HG02798 (cell line): Measurements from ENCODE around the gene TPCN1.

Source experiments
- ATAC-seq: cut with Tn5 transposase; IDR thresholded peaks from one replicate; pipeline ENCODE4 v1.9.1; 2021; ENCODE audit warnings: mild to moderate bottlenecking; ENCODE audit not compliant: unreplicated experiment, poor library complexity

The TPCN1 gene

DNA sequence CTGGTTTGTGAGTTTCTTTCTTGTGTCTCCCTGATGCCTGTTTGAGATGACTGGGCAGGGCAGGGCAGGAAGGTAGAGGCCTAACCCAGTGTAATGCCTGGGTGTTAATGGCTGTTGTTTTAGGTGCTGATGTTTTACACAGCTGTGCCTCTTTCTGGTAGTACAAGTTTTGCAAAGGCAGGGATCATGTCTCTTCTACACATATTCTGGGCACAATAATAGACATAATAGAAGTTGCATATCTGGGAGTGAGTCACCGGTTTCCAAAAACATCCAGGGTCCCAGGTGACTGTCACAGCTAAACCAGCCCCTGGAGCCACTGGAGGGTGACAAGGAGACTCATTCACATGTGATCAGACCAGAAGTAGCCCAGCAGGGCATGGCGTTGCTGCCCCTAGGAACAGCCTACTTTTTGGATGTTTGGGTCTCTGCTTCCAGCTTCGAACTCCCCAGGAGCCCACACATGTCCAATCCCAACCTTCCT, 18.1 kb downstream of the TPCN1 start:
- no peak for ATAC-seq

DNA sequence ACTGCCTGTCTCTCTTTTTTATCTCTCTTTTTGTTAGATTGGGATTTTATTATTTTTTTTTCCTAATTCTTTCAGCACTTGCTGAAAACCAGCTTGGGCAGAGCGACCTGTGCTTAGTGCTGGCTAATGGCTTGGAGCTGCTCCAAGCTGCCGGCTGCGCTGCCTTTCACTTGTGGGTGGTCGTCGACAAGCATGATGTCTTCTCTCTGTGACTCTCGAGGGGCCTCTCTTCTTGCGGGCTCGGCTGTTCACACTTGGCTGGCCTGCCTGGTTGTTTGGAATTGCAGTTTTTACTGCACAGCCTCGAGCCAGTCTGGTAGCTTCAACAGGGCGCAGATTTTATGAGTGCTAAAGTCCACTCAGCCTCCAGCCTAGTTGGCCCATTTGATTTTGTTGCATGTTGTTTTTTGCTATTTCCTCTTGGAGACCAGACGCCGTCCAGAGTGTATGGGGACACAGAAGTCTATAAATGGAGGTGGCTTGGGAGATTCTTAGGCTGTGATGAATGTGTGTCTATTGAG, 18.6 kb downstream of the TPCN1 start:
- no peak for ATAC-seq

DNA sequence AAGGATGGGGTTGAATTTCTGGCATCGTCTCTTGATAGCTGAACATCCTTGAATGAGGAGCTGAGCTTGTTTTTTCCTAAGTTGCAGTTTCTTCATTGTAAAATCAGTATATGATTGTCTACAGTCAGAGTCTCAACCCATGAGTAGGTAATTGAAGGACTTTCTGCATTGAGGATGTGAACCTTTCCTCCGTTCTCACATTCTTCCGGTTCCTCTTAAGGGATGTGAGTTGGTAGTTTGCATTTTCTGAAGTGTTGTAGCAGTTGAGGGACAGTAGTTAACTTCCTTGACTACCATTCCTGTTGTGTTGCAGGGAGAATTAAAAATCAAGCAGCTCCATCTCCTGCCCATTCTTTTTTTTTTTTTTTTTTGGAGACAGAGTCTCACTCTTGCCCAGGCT, 19.1 kb downstream of the TPCN1 start:
- no peak for ATAC-seq

DNA sequence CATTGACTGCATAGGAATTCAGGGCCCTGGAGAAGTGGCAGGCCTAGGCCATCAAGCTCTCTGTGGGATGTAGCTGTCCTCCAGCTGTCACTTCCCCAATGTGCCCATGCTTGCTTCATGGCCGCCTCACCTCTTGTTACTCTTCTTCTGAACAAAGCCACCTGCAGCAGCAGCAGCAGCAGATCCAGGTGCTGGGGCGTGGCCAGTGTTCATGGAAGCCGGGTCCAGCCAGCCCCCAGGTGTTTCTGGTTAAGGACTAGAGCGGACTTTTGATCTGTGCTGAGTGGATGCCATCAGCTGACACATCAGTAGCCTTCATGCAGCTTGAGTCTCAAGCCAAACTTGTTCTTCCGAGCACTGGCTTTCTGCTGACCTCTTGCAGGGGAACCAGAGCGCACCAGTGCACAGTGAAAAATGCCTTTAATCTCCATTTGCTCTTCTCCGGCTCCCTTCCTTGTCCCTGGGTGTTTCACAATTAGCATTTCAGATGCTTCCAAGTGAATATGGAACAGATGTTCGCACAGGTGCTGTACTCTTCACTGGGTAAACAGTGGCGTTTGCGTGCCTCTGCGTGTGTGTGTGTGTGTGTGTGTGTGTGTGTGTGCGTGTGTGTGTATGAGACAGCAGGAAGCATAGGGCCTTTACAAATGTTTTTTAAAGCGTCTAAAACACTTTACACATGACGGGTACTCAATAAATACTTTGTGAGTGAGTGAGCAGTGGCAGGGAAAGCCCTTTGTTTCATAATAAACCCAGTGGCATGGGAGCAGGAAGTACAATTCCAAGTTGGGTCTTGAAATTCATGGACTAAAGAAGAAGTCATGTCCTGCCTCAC, 20.1 kb downstream of the TPCN1 start:
- ATAC-seq: no peak

GRCh38 chr12:113242026-113242418, 20.8 kb downstream of the TPCN1 start:
- no peak for ATAC-seq

DNA sequence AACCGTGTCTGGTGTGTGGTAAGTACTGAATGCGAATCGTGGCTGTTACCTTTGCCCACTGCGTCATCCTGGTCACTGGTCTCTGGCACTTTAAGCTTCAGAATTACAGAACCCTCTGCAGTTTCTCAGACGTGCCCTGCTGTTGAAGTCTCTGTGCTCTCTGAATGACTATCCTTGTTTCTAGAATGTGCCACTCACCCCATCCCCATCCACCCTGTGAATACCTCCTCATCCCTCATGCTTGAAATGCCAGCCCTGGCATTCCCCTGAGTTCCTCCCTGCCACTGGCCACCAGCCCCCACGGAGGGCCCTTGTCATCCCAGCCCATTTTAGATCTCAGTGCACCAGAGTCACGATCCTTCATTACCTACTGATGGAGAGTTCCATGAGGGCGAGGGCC, 21.3 kb downstream of the TPCN1 start:
- no peak for ATAC-seq

DNA sequence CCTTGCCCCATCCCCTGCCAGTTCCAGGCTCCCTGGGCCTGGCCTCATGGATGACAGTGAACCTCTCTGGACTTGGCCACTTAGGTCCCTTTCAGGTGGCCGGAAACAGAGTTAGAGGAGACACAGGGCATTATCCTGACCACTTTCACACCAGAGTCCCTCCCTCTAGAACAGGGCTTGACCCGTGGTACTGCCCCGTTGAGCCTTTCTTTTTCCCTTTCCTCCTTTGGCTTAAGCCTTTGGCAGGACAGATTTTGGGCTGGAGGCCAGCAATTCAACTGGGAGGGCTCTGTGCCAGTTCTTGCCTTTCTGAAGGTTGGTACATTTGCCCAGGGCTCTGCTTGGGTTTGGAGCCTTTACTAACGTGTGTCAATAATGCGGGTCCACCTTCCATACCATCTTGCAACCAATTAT, 22.8 kb downstream of the TPCN1 start:
- no peak for ATAC-seq

GRCh38 chr12:113244478-113244958, 23.3 kb downstream of the TPCN1 start:
- ATAC-seq: no peak

DNA sequence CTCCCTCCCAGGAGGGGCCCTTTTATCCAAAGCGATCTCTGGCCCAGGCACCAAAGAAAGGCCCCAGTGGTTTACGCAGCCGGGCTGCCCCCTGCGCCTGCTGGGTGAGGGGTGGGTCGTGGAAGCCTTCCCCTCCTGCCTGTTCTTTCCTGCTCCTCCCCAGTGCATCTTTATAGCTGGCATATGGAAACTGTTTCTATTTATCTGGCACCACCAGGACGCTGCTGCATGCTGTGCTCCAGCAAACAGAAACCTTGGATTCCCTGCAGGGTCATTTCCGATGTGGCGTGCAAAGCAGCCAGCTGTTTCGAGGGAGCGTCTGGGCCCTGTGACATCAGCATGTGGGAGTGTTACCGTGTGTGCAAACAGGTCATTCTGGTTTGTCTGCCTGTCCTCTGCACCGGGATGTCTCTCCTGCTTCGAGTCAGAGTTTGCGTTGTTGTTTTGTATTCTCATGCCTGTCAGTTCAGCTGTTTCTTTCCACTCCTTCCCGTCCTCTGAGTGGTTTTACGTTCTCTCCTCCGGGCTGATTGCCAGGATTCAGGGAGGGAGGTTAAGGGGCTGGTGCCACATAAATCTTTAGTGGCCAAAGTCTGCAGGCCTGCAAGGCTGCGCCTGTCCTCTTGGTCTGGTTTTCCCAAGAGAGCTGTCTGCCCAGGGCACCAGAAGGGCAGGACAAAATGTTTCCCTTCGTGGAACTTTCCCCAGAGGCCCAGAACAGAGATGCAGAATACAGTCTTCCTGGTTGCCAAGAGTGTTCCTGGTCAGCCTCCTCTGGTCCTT, 24.6 kb downstream of the TPCN1 start:
- no peak for ATAC-seq

- no peak for ATAC-seq
Observed at GRCh38 chr12:113246478-113247122, 25.3 kb downstream of the TPCN1 start.

GRCh38 chr12:113247123-113248050, 26.1 kb downstream of the TPCN1 start:
- ATAC-seq: no peak

- ATAC-seq: no peak
Observed at GRCh38 chr12:113248051-113248825, 27.0 kb downstream of the TPCN1 start.

DNA sequence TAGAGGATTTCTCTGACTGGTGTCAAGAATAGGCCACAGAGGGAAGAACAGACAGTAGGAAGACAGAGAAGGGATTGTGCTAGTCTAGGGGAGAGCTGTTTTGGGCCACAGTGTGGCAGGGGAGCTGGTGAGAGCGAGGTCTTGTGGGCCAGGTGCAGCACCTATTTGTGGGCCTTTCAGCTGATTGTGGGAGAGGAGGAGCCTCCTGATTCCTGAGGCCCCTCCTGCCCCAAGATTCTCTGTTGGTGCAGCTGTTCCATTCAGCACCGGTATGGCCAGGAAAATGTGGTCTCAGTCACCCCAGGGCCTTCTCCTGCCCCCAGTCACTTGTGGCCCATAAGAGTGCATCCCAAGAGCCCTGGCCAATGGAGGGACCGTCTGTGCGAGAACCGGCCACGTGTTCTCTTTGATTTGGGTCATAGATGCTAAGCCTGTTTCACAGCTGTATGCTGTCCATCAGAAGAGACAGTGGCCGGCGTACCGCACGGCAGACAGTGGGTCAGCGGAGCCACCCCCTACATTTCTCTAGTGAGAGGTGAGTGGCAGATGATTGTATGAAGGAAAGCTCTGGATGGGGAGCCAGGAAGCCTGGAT, 27.7 kb downstream of the TPCN1 start:
- ATAC-seq: no peak

DNA sequence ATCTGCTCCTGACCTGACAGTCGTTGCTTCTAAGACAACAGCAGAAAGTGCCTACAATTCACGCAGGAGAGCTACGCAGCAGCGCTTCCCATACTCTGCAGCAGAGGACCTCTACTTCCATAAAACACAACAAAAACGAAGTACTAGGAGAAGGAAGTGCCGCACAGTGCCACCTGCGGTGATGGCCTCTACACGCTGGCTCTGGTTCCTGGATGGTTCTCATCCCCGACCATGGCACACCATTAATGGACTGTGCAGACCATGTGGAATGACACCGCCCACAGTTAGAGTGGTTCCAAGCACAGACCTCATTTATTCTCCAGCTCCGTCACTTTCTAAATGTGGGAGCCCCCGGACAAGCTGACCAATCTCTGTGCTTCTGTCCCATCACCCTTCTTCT, 28.3 kb downstream of the TPCN1 start:
- no peak for ATAC-seq

GRCh38 chr12:113250045-113250444, 28.8 kb downstream of the TPCN1 start:
- ATAC-seq: no peak

DNA sequence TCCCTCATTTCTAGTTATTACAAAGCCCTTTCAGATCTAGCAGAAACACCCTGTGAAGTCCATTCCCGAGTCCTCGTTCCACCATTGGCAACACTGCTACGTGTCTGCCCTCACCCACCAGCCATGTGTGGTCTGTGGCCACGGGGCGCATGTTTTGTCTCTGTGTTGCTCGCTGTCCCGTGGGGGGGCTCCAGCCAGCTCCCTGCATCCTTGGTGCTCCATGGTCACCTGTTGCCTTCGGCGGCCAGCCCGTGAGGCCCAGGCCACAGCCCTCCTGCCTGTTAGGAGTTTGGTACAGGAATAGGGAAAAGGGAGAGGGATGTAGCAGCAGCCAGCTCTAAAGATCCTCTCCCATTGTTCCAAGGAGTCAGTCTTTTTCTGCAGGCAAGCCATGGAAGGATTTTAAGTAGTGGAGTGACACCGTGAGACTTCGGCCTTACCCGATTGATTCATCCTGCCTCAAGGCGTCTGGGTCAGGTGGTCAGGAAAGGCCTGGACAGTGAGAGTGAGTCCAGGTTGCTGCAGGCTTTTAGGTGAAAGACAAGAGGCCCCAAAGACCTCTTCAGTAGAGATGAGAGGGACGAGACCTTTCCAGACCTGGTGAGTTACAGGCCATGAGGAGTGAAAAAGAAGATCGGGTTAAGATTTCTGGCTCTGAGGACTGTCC, 30.3 kb downstream of the TPCN1 start:
- no peak for ATAC-seq

GRCh38 chr12:113252494-113252893, 31.2 kb downstream of the TPCN1 start:
- ATAC-seq: no peak
